ENCODE results near the gene SHC4.
"Not testable (repeated sequence)": the region's sequence is repeated elsewhere in the genome, so short reads cannot be mapped to it uniquely, and the experiment has no call there.

Gene SHC4, protein sequence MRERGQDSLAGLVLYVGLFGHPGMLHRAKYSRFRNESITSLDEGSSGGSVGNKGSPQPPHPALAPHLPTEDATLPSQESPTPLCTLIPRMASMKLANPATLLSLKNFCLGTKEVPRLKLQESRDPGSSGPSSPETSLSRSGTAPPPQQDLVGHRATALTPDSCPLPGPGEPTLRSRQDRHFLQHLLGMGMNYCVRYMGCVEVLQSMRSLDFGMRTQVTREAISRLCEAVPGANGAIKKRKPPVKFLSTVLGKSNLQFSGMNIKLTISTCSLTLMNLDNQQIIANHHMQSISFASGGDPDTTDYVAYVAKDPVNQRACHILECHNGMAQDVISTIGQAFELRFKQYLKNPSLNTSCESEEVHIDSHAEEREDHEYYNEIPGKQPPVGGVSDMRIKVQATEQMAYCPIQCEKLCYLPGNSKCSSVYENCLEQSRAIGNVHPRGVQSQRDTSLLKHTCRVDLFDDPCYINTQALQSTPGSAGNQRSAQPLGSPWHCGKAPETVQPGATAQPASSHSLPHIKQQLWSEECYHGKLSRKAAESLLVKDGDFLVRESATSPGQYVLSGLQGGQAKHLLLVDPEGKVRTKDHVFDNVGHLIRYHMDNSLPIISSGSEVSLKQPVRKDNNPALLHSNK
- total RNA-seq = 0.13 to 0.67 reads per million in 2 donors

DNA sequence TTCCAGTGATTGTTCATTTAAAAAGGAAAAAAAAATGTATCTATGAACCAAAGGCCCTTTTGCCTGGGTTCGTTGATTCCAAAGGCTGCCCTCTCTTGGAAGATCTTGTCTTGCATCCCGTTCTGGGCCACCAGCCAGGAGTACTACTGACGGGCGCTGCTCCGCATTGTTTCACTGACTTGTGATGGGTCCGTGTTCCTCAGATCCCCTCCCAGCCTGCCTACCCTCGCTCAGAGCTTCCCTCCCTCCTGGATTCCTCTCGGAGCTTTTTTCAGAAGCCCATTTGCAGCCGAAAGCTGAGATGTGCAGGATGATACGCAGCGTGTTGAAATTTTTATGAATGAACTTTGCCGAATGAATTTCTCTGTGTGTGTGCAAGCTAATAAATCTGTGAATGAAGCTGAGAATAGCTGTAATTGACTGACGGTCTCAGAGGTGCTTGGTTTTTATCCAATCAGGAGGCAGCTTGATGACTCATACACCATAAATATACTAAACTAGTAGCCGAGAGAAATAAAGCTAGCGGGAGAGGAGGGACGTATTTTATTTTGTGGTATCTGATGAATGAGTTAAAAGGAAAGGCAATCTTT, at the start of gene SHC4:
Gene SHC4 (minus strand): TSS at position 396 of the 590 bp plus-strand sequence. CDS start 904 bp downstream, outside the sequence.
- no peak for DNase-seq

DNA sequence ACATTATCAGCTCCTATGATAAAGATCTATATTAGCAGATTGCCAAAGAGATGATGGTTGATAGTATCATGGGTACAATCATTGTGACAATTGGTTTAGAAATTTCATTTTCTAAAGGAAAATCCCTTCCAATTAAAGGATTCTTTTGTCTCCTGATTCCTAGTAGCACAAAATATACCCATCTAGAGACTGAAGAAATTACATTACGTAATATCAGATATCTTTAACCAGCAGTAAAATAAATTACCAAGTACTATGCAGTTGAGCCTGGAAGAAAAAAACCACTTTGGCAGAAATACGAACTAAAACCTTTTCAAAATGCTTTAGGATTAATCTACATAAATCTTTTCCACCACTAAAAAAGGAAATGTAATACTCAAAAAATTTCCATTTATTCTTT, 35.6 kb upstream of the SHC4 start:
- no peak for DNase-seq

DNA sequence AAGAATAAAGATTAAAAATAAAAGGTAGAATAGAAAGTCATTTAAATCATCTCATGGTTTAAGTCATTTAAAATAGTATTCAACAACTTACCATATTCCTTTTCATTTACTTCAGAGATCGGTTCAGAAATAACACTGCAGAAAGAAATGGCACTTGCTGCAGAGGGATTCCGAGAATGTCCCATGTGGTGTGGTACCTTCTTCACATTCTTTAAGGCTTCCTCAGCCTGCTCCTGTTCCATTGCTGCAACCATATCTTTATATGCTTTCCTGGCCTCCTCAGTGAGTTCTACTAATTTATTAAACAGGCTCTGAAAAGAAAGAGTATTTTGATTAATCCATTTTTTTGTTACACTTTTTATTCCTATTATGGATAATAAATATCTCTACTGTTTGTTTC, 32.6 kb upstream of the SHC4 start:
- DNase-seq = no peak

DNA sequence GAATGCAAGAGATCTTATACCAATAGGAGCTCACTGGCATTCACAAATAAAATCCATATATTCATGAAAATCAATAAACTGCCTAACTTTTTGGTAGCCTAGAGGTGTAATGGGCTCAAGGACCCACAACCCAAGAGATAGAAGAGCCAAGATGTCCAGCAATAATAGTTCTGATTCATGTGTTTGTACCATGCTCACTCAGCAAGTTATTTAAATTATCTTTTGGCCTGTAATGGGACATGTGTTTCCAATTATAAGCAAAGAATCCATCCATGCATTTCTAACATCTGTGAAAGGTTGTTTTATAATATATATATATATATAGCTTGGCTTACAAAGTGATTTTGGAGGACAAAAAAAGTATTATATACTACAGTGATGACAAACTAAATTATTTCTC, 29.7 kb upstream of the SHC4 start:
- no peak for DNase-seq

DNA sequence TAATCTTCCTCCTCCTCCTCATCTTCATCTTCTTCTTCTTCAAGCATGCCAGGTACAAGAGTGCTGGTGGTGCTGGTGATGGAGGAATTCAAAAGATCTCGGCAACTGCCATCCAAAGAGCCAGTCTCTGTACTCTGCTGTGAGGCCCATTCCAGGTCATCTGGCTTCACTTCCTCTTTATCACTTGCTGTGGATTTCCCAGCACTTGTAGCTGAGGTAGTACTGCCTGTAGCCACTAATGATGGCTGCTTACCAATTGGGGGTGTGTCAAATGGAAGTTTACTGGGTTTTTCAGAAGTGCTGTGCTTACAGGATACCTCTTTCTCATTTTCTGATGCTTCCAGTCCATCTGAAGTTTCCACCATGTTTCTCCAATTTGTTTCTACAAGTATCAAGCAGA, 28.8 kb upstream of the SHC4 start:
- DNase-seq = no peak

DNA sequence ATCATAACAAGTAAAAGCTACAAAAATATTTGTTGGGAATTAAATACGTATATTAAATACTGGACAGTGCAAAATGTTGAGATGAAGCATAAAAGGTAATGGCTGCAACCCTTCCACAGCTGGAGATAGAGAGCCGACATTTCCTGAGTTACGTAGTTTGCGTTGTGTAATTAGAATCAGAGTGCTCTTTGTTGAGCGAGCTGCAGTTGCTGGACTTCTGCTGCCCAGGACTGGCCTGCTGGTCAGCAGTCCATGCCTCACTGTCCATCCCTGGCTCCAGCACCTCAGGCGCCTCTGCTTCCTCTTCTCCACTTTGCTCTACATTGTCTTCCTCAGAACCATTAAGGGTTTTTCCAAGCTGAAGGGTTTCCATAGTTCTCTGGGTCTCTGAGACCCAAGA, 28.4 kb upstream of the SHC4 start:
- DNase-seq = no peak

DNA sequence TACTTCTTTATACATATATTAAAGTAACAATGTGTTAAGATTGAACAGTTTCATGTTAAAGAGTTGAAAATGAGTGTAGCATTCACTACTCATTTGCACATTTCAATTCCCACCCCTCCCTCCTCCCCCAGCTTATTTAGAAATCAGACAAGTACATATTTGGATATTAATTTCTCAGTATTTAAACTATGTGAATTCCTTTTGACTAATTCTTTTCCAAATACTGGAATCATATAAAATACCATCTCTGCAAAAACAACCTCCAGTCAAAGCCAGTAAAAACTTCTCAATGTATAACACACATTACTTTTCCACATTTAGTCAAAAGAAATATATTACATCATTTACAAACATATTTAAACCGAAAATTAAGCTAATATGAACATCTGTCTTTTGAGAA, 25.5 kb upstream of the SHC4 start:
- DNase-seq = no peak

DNA sequence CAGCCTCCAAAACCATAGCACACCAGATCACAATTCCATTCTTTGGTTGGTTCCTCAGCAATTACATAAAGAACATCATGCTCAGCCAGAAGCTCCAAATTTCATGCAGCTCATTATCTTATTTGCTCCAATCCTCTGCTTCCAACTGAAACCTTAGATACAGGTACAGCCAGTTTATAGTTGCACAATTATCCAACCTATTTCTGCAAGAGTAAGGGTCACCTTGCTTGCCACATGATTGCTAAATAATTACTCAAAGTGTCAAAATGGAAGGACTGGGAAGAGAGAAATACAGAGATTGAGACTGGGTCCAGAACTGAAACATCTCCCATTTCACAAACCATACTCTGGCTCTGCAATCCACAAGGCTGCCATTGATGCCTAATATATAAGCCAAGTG, 23.4 kb upstream of the SHC4 start:
- no peak for DNase-seq

DNA sequence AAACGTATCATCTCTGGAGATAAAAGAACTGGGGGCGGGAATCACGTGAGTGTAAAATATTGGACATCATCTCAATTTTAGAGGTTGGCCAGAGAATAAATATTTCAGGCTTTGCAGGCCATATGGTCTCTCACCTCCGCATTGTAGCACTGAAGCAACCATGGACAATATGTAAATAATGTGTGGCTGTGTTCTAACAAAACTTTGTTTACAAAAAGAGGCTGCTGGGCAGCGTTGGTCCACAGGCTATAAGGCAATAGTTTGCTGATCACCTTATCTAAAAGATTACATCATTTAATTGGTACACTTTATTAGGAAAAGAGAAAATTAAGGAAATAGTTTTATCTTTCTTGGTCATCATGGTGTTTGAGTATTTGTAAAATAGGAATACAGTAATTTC, 22.5 kb upstream of the SHC4 start:
- no peak for DNase-seq

DNA sequence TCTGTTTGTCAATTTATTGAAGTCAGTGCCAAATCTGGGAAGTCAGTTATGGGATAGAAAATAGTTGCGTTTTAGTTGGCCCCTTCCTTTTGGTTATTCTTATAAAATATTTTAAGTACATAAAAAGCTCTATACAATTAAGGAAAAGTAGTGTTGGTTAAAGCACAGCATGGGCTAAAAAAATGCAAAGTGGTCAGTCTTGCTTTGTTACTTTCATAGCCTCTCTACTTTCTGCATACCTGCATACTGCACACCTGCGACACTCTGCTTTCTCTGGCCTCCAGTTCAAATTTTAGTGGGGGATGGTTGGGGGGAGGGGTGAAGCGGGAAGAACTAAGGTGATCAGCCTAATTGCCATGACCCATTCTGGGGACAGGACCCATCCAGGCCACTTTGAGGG, 21.8 kb upstream of the SHC4 start:
- no peak for DNase-seq

DNA sequence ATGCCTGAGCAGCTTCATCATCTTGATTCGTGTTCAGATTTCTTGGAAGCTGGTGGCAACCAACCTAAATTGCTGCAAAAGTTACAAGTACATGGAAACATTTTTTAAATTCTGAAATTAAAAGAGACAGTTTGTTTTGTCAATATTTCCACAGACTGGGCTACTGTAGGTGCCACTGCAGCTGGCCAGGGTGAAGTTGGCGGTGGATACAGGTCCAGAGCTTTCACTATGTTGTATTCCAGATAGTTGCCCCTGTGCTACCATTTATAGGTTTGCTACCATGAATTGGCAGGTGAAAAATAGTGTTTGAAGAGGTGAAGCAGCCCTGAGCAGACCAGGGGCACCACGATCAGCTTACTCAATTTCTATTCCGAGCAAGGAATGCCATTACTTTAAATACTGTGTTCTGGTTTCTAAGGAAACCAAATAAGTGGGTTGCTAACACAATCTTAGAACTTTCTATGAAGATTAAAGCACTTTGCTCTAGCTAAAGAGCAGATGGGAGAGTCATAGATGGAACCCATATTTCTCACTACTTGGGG, 21.2 kb upstream of the SHC4 start:
- DNase-seq = no peak

DNA sequence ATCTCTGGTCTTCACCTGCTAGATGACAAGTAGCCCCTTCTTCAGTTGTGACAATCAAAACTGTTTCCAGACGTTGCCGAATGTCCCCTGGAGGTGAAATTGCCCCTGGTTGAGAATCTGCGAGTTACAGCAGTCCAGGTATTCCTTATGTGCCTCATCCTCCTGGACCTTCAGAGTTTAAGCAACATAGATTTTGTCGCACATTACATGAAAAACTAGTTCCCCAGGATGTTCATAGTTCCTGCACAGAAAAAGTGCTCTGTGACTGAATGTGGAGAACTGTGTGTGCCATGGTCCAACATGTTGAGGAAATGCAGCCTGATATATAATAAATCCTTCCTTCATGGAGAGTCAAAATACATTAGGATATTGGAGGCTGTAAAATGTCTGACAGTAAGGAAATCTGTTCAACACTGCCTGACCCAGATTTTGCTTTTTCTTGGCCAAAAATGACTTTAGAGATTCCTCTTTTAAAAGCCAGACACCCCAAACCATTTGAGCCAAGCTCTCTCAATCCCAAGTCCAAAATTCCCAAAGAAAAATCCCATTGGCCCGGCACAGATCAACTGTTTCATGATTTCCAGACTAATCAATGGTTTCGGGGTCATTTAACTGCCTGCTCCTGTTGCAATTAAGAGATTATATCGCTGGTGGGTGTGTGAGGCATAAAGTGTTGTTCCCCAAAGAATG, 20.4 kb upstream of the SHC4 start:
- DNase-seq = no peak

DNA sequence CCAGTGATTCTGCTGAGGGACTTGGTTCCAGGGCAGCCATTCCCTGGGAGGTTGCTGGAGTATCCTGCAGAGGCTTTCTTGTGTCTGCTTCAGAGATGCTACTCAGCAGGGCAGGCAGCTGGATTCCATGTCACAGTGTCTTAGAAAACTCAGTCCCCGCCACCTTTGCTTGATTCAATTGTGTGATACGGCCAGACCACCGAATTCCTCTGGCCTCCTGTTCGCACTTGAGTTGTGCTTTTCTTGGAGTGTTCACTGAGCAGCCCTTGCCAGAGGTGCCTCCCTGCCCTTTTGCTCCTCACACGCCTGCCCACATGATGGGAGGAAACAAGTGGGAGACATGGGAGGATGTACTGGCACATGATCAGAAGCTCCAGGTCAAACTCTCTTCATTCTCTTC, 19.6 kb upstream of the SHC4 start:
- no peak for DNase-seq

DNA sequence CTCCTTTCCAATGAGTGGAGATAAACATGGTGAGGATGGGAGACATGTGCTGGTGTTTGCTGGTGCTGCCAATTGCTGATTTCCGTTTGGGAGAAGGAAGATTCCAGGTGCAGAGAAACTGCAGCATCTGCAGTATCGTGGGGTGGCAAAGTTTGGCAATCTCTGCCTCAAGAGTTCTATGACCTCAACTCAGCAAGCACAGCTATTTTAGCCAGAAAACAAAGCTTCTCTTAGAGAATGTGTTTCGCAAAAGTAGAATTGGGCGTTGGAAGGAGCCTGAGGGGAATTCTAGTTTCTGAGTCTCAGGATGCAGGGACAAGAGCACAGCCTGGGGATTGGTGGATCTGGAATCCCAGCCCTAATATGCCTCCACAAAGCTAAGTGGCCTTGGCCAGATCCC, 18.2 kb upstream of the SHC4 start:
- no peak for DNase-seq

DNA sequence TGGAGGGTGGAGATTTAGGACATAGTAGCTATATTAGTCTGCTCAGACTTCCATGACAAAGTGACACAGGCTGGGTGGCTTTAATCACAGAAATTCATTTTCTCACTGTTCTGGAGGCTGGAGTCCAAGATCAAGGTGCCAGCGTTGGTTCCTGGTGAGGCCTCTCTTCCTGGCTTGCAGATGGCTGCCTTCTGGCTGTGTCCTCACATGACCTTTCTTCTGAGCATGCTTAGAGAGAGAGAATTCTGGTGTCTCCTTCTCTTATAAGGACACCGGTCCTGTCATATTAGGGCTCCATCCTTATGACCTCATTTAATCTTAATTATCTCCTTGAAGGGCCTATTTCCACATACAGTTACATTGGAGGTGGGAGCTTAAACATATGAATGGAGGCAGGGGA, 14.9 kb upstream of the SHC4 start:
- DNase-seq = no peak

DNA sequence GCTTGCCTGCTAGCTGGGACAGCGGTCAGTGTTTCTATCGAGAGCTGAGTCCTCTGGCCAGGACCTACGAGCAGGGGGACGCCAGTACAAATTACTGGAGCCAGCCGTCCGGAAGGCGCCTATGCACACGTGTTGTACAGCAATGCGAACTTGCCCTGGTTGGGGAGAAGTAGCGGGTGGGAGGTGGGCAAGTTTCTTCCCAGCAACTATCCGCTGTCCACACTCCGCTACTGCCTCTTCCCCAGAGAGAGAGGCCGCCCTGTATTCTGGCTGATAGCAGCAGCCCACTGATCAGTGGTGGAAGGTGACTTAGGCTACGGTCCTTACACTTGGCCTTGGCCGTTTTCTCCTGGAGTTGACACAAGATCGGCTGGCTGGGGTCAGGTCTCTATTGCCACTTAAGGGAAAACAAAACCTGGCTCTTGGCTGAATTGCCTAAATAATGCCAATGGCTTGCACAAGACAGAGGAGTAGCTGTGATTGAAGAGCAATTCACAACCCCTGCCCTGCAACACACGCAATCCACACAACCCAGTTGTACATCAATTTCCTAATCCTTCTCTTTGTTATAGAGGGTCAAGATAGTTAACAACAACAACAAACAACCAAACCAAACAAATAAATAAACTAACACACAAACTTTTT, 12.8 kb upstream of the SHC4 start:
- DNase-seq = no peak

DNA sequence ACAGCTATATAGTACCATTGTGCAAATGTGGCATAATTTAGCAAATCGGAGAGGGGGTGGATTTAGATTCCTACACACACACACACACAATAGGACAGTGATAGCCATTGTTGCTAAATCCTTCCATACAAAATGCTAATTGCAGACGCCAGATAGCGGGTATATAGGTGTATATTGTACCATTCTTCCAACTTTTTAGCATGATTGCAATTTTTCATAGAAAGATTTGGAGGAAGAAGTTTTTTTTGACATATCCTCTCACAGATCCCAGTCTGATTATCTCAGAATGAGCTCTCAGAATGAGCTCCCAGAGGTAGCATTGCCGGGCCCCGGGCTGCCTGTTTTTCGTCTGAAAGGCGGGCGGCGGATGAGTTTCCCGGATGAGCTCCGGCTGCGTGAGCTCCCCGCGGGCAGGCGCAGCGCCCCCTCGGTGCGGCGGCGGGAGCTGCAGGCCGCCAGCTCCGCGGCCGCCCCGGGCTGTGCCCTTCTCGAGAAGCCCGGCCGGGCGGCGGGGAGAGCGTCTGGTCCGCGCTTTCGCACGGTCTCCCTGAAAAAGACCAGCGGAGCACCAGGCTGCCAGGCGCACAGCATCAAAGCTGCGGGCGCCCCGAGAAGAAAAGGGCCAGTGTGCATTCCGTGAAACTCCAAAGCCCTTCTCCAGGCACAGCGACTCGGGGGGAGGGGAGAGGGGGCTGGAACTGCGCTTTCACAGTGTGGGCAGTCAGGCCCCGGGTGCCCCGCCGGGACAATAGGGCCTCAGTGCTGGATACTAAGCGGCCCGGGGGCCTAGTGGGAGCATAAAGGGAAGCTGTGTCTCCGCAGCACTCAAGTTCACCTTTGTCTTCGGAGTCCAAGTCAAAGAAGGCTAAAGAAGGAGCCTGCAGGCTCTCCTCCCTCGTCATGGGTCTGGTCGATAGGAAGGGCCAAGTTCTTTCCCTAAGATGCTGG, 12.0 kb upstream of the SHC4 start:
- peak; percentile 45 for DNase-seq

DNA sequence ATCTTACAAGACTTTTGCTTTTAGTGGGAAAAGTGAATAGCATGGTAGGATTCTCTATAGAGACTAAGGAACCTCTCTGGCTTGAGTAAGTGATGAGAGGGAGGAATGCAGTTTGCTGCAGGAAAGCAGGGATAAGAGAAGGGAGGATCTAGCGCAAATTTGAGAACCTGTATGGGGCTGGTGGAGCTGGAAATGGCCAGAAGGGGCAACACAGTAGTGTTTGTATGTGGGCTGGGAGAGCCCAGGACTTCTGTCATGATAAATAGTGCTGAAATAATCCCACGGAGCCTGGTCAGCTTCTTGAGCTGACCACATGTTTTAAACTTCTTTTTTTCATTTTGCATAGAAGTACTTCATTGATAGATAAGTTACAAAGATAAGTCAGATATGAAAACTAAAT, 11.2 kb upstream of the SHC4 start:
- no peak for DNase-seq

DNA sequence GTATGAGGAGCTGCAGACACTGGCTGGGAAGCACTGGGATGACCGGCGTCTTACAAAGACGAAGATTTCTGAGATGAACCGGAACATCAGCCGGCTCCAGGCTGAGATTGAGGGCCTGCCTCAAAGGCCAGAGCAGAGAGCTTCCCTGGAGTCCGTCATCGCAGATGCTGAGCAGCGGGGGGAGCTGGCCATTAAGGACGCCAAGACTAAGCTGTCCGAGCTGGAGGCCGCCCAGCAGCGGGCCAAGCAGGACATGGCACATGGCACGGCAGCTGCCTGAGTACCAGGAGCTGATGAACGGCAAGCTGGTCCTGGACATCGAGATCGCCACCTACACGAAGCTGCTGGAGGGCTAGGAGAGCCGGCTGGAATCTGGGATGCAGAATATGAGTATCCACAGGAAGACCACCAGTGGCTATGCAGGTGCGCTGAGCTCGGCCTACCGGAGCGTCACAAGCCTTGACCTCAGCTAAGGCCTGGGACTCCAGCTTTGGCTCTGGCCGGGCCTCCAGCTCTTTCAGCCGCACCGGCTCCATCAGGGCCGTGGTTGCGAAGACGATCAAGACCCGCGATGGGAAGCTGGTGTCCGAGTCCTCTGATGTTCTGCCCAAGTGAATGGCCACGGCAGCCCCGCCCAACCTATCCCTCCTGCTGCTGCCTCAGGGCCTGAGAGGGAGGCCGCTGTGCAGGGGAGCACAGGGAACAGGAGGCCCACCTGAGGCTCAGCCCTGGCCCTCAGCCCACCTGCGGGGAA, 9.2 kb upstream of the SHC4 start:
- no peak for DNase-seq

DNA sequence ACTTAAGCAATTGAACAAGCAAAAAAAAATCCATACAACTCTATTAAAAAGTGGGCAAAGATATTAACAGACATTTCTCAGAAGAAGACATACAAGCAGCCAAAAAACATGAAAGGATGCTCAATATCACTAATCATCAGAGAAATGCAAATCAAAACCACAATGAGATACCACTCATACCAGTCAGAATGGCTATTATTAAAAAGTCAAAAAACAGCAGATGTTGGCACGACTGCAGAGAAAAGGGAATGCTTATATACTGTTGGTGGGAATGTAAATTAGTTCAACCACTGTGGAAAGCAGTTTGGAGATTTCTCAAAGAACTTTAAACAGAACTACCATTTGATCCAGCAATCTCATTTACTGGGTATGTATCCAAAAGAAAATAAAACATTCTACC, 7.2 kb upstream of the SHC4 start:
- DNase-seq = not testable (repeated sequence)

DNA sequence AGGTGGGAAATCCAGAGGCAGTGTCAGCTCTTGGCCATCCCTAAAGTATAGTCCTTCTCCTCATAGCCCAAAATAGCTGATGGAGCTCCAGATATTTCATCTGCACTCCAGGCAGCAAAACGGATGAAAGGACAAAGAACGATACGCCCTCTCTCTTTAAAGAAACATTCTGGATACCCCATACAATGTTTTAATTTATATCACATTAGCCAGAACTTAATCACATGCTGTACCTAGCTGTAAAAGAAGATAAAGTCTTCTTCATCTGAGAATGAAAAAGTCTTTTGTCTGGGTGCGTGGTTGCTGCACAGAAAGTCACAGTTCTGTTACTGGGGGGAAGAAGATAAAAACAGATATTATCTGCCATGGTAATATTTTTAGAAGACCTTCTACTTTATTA, 4.3 kb upstream of the SHC4 start:
- no peak for DNase-seq
